COLO668 (cell line): ENCODE data around the gene HOXB13.
A peak's percentile ranks its signal among the peaks of the same experiment; 100 is the strongest.

Experiments
- DNase-seq: peaks from one replicate; lab custom pipeline; 2025; ENCODE audit not compliant: unreplicated experiment; lab: John Stamatoyannopoulos, UW

Gene HOXB13

GRCh38 chr17:48711128-48711527 is 17.4 kb downstream of the HOXB13 start:
- no peak for DNase-seq

GRCh38 chr17:48704361-48705248 is 23.9 kb downstream of the HOXB13 start:
- no peak for DNase-seq

DNA sequence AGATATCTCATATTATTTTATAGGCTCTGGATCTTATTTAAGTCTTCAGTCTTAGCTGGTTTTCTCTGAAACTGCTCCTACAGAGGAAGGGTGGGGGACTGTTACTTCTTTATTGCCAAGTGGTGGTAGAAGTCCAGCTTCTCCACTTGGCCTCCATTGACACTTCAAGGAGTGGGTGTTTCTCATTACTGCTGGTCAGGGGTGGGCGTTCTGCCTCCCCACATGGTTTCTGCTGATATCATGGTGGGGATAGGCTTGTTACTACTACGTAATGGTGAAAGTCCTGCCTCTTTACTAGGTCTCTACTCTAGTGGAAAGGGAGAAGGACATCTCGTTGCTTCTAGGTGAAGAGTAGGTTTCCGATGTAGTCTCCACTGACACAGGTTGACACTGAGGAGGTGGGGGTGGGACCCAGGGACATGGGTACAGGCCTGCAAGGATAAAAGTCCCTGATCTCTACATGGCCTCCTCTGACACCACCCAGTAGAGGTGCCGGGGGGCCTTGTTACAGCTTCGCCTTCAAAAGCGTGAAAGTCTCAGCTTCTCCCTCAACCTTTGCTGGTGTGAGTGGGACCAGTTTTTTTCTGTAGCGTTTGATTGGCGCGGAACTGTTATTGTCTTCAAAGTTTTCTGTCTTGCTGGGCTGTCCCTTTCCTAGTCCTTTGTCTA is 26.6 kb downstream of the HOXB13 start:
- no peak for DNase-seq

DNA sequence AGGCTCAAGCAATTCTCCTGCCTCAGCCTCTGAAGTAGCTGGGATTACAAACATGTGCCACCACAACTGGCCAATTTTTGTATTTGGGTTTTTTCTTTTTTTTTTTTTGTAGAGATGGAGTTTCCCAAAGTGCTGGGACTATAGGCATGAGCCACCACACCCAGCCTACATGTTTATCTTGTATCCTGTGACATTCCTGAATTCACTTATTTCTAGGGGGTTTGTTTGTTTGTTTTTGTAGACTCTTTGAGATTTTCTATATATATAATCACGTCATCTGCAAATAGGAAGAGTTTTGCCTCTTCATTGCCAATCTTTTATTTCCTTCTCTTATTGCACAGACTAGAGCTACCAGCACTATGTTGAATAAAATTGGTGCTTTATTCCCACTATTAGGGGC is 35.4 kb downstream of the HOXB13 start:
- no peak for DNase-seq

- no peak for DNase-seq
Measured at GRCh38 chr17:48692049-48692448, 36.5 kb downstream of the HOXB13 start.

- no peak for DNase-seq
Measured at GRCh38 chr17:48690655-48691054, 37.9 kb downstream of the HOXB13 start.

DNA sequence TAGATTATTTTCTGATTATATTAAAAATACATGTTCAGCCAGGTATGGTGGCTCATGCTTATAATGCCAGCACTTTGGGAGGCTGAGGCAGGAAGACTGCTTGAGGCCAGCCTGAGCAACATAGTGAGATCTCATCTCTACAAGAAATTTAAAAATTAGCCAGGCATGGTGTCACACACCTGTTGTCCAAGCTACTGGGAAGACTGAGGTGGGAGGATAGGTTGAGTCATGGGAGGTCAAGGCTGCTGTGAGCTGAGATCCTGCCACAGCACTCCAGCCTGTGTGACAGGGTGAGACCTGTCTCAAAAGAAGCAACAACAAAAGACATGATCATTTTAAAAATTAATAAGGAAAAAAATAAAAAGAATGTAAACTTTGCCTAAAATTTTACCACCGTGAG is 46.9 kb downstream of the HOXB13 start:
- DNase-seq = no peak

- DNase-seq = no peak
Measured at GRCh38 chr17:48679385-48680096, 49.0 kb downstream of the HOXB13 start.

DNA sequence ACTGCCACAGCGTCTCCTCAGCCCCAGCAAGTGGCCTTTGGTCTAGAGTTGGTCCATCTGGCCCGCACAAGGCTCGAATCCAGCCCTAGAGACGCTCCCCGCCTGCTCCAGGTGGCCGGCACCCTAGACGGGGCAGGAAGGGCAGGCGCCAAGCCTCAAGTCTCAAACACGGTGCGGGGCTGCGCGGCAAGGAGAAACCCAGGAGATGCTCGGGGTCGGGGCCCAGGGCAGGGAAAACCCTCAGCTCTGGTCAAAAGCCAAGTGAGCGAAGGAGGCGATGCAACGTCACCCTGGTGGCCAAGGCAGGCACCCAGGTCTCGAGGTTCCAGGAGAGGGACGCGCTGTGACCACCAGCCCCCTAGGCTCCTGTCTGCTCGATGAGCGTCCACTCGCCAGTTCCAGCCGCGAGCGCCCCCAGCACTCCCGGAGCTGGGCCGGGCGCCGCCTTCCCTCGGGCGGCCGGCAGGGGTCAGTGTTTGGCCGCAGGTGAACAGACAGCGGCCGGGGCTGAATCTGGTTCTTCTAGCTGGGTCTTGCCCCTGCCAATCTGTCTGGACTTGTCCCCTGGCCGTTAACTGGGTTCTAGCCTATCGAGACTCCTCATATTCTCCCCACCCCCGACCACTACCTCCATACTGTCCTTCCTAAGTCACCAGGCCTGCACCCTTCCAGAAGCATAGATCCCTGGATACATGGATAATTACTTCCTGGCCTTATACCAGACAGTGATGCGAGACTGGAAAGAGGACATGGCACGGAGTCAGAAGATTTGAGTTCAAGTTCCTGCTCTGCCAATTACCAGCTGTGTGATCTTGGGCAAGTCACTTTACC is 50.2 kb downstream of the HOXB13 start:
- peak; percentile 53 for DNase-seq

- DNase-seq = no peak
Measured at GRCh38 chr17:48676963-48677558, 51.5 kb downstream of the HOXB13 start.
